HG02973 (cell line): Measurements from ENCODE around the gene PHYH.
A peak's percentile ranks its signal among the peaks of the same experiment; 100 is the strongest.
"Not testable (repeated sequence)": the region's sequence is repeated elsewhere in the genome, so short reads cannot be mapped to it uniquely, and the experiment has no call there.

Experiments used
- ATAC-seq: cut with Tn5 transposase; IDR thresholded peaks from one replicate; pipeline ENCODE4 v1.9.1; 2021; ENCODE audit warnings: moderate library complexity; ENCODE audit not compliant: unreplicated experiment

PHYH gene

GRCh38 chr10:13299437-13300287 lies at the start of gene PHYH:
Gene PHYH (minus strand): TSS chr10:13300064. CDS start chr10:13300042, 22 bp downstream.
- ATAC-seq: peak; percentile 61

- peak; percentile 52 for ATAC-seq
These were observed 48.6 kb upstream of the PHYH start, which contains the start of gene SEPHS1 for GRCh38 chr10:13348216-13349017. Gene SEPHS1 (minus strand): TSS chr10:13348293. CDS start chr10:13344950, 3,343 bp downstream.

- peak; percentile 52 for ATAC-seq
These were observed 47.8 kb upstream of the PHYH start for GRCh38 chr10:13347500-13348156.

GRCh38 chr10:13347043-13347499 lies 47.2 kb upstream of the PHYH start:
- peak; percentile 25 for ATAC-seq

GRCh38 chr10:13346283-13347042 lies 46.6 kb upstream of the PHYH start:
- ATAC-seq: no peak

GRCh38 chr10:13340626-13341376 lies 40.9 kb upstream of the PHYH start:
- ATAC-seq: peak; percentile 89

GRCh38 chr10:13340068-13340467 lies 40.2 kb upstream of the PHYH start:
- ATAC-seq: no peak

- no peak for ATAC-seq
These were observed 38.7 kb upstream of the PHYH start for GRCh38 chr10:13338390-13339110.

GRCh38 chr10:13337827-13338196 lies 37.9 kb upstream of the PHYH start:
- no peak for ATAC-seq

- no peak for ATAC-seq
These were observed 37.4 kb upstream of the PHYH start for GRCh38 chr10:13337128-13337826.

- peak; percentile 51 for ATAC-seq
These were observed 36.0 kb upstream of the PHYH start for GRCh38 chr10:13335881-13336280.

GRCh38 chr10:13334556-13334955 lies 34.7 kb upstream of the PHYH start:
- no peak for ATAC-seq

- no peak for ATAC-seq
These were observed 31.8 kb upstream of the PHYH start for GRCh38 chr10:13331646-13332045.

- ATAC-seq: not testable (repeated sequence)
These were observed 31.1 kb upstream of the PHYH start for GRCh38 chr10:13330980-13331379.

GRCh38 chr10:13329565-13329964 lies 29.7 kb upstream of the PHYH start:
- no peak for ATAC-seq

GRCh38 chr10:13328613-13329012 lies 28.7 kb upstream of the PHYH start:
- no peak for ATAC-seq

GRCh38 chr10:13328126-13328525 lies 28.3 kb upstream of the PHYH start:
- no peak for ATAC-seq

- no peak for ATAC-seq
These were observed 27.7 kb upstream of the PHYH start for GRCh38 chr10:13327534-13327933.
